ENCODE measurements around the gene PAIP2.
"Not testable (repeated sequence)": the region's sequence is repeated elsewhere in the genome, so short reads cannot be mapped to it uniquely, and the experiment has no call there.

DNA sequence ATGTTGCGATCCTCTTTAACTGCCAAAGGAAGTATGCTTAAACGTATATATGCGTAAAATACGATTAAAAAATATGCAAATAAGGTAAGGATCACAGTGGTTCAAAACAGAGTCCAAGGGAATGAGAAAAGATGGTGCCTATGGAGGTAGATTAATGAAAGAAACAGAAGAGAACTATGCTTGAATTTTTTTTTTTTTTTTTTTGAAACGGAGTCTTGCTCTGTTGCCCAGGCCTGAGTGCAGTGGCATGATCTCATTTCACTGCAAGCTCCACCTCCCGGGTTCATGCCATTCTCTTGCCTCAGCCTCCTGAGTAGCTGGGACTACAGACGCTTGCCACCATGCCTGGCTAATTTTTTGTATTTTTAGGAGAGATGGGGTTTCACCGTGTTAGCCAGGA, 3.8 kb downstream of the PAIP2 start:
- TF ChIP-seq, protein P1, sequence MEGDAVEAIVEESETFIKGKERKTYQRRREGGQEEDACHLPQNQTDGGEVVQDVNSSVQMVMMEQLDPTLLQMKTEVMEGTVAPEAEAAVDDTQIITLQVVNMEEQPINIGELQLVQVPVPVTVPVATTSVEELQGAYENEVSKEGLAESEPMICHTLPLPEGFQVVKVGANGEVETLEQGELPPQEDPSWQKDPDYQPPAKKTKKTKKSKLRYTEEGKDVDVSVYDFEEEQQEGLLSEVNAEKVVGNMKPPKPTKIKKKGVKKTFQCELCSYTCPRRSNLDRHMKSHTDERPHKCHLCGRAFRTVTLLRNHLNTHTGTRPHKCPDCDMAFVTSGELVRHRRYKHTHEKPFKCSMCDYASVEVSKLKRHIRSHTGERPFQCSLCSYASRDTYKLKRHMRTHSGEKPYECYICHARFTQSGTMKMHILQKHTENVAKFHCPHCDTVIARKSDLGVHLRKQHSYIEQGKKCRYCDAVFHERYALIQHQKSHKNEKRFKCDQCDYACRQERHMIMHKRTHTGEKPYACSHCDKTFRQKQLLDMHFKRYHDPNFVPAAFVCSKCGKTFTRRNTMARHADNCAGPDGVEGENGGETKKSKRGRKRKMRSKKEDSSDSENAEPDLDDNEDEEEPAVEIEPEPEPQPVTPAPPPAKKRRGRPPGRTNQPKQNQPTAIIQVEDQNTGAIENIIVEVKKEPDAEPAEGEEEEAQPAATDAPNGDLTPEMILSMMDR (IDR thresholded peaks at IDR 0.05) = not testable (repeated sequence)
- not testable (repeated sequence) for TF ChIP-seq POLR2A (IDR thresholded peaks at IDR 0.05)
